HCT116 (cell line): ENCODE results near the gene ADCK2.

Source experiments
- CEBPB ChIP-seq: IDR thresholded peaks from 2 replicates; pipeline ENCODE4 v1.6.1; 2012; ENCODE audit warnings: low read depth
- REST ChIP-seq: IDR thresholded peaks from 2 replicates; pipeline ENCODE4 v1.6.1; 2012; ENCODE audit warnings: low read depth
- TF ChIP-seq, protein P1 (sequence below): IDR thresholded peaks from 2 replicates; pipeline ENCODE4 v1.6.1; 2012
- TF ChIP-seq, protein P2 (sequence below): IDR thresholded peaks from 2 replicates; pipeline ENCODE4 v1.6.1; 2011; ENCODE audit warnings: mild to moderate bottlenecking, low read length, moderate library complexity; ENCODE audit not compliant: insufficient replicate concordance; ENCODE audit errors: extremely low read depth

DNA sequence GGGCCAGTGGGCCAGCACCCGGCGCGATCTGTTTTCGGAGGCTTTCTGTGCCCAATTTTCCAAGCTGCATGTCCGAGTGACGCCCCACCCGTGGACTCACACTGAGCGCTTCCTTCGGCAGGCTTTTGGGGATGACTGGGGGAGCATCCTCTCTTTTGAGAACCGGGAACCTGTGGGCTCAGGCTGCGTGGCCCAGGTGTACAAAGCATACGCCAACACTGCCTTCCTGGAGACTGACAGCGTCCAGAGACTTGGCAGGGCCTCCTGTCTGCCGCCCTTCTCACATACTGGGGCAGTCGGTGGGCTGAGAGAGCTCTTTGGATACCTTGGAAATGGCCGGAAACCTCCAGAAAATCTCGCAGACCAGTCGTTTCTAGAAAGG is 1.0 kb downstream of the ADCK2 start:
- TF ChIP-seq, protein P1, sequence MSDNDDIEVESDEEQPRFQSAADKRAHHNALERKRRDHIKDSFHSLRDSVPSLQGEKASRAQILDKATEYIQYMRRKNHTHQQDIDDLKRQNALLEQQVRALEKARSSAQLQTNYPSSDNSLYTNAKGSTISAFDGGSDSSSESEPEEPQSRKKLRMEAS, result no peak
- TF ChIP-seq, protein P2, sequence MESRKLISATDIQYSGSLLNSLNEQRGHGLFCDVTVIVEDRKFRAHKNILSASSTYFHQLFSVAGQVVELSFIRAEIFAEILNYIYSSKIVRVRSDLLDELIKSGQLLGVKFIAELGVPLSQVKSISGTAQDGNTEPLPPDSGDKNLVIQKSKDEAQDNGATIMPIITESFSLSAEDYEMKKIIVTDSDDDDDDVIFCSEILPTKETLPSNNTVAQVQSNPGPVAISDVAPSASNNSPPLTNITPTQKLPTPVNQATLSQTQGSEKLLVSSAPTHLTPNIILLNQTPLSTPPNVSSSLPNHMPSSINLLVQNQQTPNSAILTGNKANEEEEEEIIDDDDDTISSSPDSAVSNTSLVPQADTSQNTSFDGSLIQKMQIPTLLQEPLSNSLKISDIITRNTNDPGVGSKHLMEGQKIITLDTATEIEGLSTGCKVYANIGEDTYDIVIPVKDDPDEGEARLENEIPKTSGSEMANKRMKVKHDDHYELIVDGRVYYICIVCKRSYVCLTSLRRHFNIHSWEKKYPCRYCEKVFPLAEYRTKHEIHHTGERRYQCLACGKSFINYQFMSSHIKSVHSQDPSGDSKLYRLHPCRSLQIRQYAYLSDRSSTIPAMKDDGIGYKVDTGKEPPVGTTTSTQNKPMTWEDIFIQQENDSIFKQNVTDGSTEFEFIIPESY, result no peak
- TF ChIP-seq REST (no peak), CEBPB (no peak)
